Smooth muscle cell (in vitro differentiated cells): ENCODE results near the gene ZSCAN5B. TPM values are rescaled to one million over a fixed set of nuclear protein-coding genes. Genes with fewer than 3 reads are reported as not detected.

Experiments used
- DNase-seq: peaks from one replicate; lab custom pipeline; 2025; ENCODE audit not compliant: unreplicated experiment; lab: John Stamatoyannopoulos, UW
- H2AFZ ChIP-seq: fragments of 200-600 bp; sonication (generic); 2 replicates; pipeline ENCODE4 v1.6.0; 2016; ENCODE audit warnings: antibody characterized with exemption, low read depth, mild to moderate bottlenecking
- H3F3A ChIP-seq: fragments of 200-600 bp; sonication (generic); 2 replicates; pipeline ENCODE4 v1.6.0; 2017; ENCODE audit warnings: antibody characterized with exemption, low read depth
- H3K27ac ChIP-seq: fragments of 200-600 bp; sonication (generic); 2 replicates; pipeline ENCODE4 v1.5.1; 2016; ENCODE audit warnings: low read depth, mild to moderate bottlenecking
- H3K27me3 ChIP-seq: fragments of 200-600 bp; sonication (generic); 2 replicates; pipeline ENCODE4 v1.6.1; 2016; ENCODE audit warnings: low read depth, mild to moderate bottlenecking
- H3K36me3 ChIP-seq: fragments of 200-600 bp; sonication (generic); 2 replicates; pipeline ENCODE4 v1.5.1; 2016; ENCODE audit warnings: low read depth
- H3K4me1 ChIP-seq: fragments of 200-600 bp; sonication (generic); 2 replicates; pipeline ENCODE4 v1.5.1; 2016; ENCODE audit warnings: low read depth
- H3K4me2 ChIP-seq: fragments of 200-600 bp; sonication (generic); 2 replicates; pipeline ENCODE4 v1.6.0; 2016; ENCODE audit warnings: mild to moderate bottlenecking
- H3K4me3 ChIP-seq: fragments of 200-600 bp; sonication (generic); 2 replicates; pipeline ENCODE4 v1.5.1; 2016; ENCODE audit warnings: mild to moderate bottlenecking
- H3K79me2 ChIP-seq: fragments of 200-600 bp; sonication (generic); 2 replicates; pipeline ENCODE4 v1.6.0; 2016; ENCODE audit warnings: low read depth, mild to moderate bottlenecking
- H3K9ac ChIP-seq: fragments of 200-600 bp; sonication (generic); 2 replicates; pipeline ENCODE4 v1.6.0; 2016; ENCODE audit warnings: low read depth
- H3K9me3 ChIP-seq: fragments of 200-600 bp; sonication (generic); replicated peaks from 2 replicates; pipeline ENCODE4 v1.5.1; 2016; ENCODE audit warnings: low read depth
- H4K20me1 ChIP-seq: fragments of 200-600 bp; sonication (generic); 2 replicates; pipeline ENCODE4 v1.6.0; 2016; ENCODE audit warnings: low read depth
- WGBS: methylation state at CpG from one replicate; pipeline ENCODE4 v1.1.7; 2016; ENCODE audit warnings: low lambda C conversion rate; 5-methylcytosine and 5-hydroxymethylcytosine counted together
- polyA plus RNA-seq: library from polyadenylated mRNA; unstranded; fragments of >200 nt; fragmentation: Nextera tagmentation; extraction: Ambion mirVana; gene quantifications from 2 replicates; pipeline ENCODE4 v1.2.1, GENCODE V29; 2016
- total RNA-seq: library from RNA; depleted of rRNA; stranded (reverse); fragments of >200 nt; gene quantifications from 2 replicates; pipeline ENCODE4 v1.2.3, GENCODE V29; 2014
- TF ChIP-seq, protein P1 (sequence below): fragments of 200-600 bp; sonication (generic); IDR thresholded peaks from 2 replicates; pipeline ENCODE4 v1.5.1; 2017; ENCODE audit warnings: borderline replicate concordance, mild to moderate bottlenecking, antibody characterized with exemption; ENCODE audit not compliant: insufficient read depth, poor library complexity, severe bottlenecking

ZSCAN5B gene
- total and polyA plus RNA-seq, 2 experiments from 2014 or later: 0.19 TPM; not detected in 1

GRCh38 chr19:56159622-56160271 lies 37.8 kb downstream of the ZSCAN5B start:
- no peak overlapping the region for H3K9ac ChIP-seq
- no peak overlapping the region for H3K27ac ChIP-seq
- no peak overlapping the region for H3K4me2 ChIP-seq
- peaks cover 7% of the 10 kb centered on the region for H4K20me1 ChIP-seq
- no peaks in the 10 kb centered on the region for H3K4me1 ChIP-seq
- TF ChIP-seq, protein P1, sequence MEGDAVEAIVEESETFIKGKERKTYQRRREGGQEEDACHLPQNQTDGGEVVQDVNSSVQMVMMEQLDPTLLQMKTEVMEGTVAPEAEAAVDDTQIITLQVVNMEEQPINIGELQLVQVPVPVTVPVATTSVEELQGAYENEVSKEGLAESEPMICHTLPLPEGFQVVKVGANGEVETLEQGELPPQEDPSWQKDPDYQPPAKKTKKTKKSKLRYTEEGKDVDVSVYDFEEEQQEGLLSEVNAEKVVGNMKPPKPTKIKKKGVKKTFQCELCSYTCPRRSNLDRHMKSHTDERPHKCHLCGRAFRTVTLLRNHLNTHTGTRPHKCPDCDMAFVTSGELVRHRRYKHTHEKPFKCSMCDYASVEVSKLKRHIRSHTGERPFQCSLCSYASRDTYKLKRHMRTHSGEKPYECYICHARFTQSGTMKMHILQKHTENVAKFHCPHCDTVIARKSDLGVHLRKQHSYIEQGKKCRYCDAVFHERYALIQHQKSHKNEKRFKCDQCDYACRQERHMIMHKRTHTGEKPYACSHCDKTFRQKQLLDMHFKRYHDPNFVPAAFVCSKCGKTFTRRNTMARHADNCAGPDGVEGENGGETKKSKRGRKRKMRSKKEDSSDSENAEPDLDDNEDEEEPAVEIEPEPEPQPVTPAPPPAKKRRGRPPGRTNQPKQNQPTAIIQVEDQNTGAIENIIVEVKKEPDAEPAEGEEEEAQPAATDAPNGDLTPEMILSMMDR: no peak
- no peaks in the 10 kb centered on the region for H3K9me3 ChIP-seq
- no peaks in the 10 kb centered on the region for H3K36me3 ChIP-seq
- H2AFZ ChIP-seq: no peak overlapping the region
- H3K4me3 ChIP-seq: no peak overlapping the region
- WGBS: 98% methylated on average over 51 of the region's 69 CpGs
- no peaks in the 10 kb centered on the region for H3K27me3 ChIP-seq
- DNase-seq: no peak
- H3K79me2 ChIP-seq: no peaks in the 10 kb centered on the region
- no peaks in the 10 kb centered on the region for H3F3A ChIP-seq

DNA sequence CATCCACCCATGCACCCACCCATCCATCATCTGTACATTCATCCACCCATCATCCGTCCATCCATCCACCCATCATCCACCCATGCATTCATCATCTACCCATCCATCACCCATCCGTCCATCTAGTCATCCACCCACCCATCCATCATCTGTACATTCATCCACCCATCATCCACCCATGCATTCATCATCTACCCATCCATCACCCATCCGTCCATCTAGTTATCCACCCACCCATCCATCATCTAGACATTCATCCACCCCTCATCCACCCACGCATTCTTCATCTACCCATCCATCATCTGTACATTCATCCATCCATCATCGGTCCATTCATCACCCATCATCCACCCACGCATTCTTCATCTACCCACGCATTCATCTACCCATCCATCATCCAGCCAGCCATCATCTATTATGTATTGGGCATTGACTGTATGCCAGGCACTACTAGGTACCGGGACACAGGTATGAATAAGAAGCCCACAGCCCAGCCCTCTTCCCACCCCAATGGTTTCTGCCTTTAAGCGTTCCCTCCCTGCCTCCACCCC lies 38.5 kb downstream of the ZSCAN5B start:
- 97% methylated on average over 9 of the region's 9 CpGs for WGBS
- TF ChIP-seq, protein P1: no peak
- no peak overlapping the region for H2AFZ ChIP-seq
- DNase-seq: no peak
- H3K4me1 ChIP-seq: no peaks in the 10 kb centered on the region
- no peaks in the 10 kb centered on the region for H3K9me3 ChIP-seq
- no peaks in the 10 kb centered on the region for H3K36me3 ChIP-seq
- H3K9ac ChIP-seq: no peak overlapping the region
- H3K79me2 ChIP-seq: no peaks in the 10 kb centered on the region
- no peak overlapping the region for H3K4me3 ChIP-seq
- H3K4me2 ChIP-seq: no peak overlapping the region
- no peaks in the 10 kb centered on the region for H3K27me3 ChIP-seq
- peaks cover 11% of the 10 kb centered on the region for H4K20me1 ChIP-seq
- H3K27ac ChIP-seq: no peak overlapping the region
- no peaks in the 10 kb centered on the region for H3F3A ChIP-seq

- Histone ChIP-seq H3K4me1 (no peaks in the 10 kb centered on the region), H3F3A (no peaks in the 10 kb centered on the region)
- WGBS: 97% methylated on average over 13 of the region's 16 CpGs
Observed at GRCh38 chr19:56158170-56158757, 39.3 kb downstream of the ZSCAN5B start.

More at GRCh38 chr19:56158170-56158757, 39.3 kb downstream of the ZSCAN5B start:
- Histone ChIP-seq H3K9me3 (no peaks in the 10 kb centered on the region), H3K79me2 (no peaks in the 10 kb centered on the region), H3K4me3 (no peak overlapping the region), H4K20me1 (peaks cover 19% of the 10 kb centered on the region), H3K36me3 (no peaks in the 10 kb centered on the region), H3K27me3 (no peaks in the 10 kb centered on the region), H2AFZ (no peak overlapping the region), H3K4me2 (no peak overlapping the region), H3K27ac (no peak overlapping the region), H3K9ac (no peak overlapping the region)
- DNase-seq: no peak
- TF ChIP-seq, protein P1: no peak
